K562 (cell line): ENCODE measurements around the gene ALOX12. TPM values are rescaled to one million over a fixed set of nuclear protein-coding genes. Genes with fewer than 3 reads are reported as not detected.
A peak's percentile ranks its signal among the peaks of the same experiment; 100 is the strongest.

Experiments
- ARID2 ChIP-seq: fragments of 450-650 bp; IDR thresholded peaks from 2 replicates; pipeline ENCODE4 v1.6.1; 2017; ENCODE audit warnings: antibody characterized with exemption, mild to moderate bottlenecking
- BRCA1 ChIP-seq, 2 experiments: fragments of 450-650 bp in 1 of 2; sonication (generic) in 1 of 2; formaldehyde crosslinking in 1 of 2; IDR thresholded peaks; 2 replicates each; pipeline versions ENCODE4 v1.5.0 to v1.6.1; 2017 to 2020; ENCODE audit warnings: mild to moderate bottlenecking in 1 of 2, missing genetic modification reagents in 1 of 2
- CC2D1A ChIP-seq: fragments of 450-650 bp; IDR thresholded peaks from 2 replicates; pipeline ENCODE4 v1.6.1; 2017; ENCODE audit warnings: mild to moderate bottlenecking
- CEBPB ChIP-seq: fragments of 450-650 bp; IDR thresholded peaks from 2 replicates; pipeline ENCODE4 v1.6.1; 2016; ENCODE audit warnings: missing genetic modification characterization, missing compliant biosample characterization
- CEBPG ChIP-seq, 3 experiments: fragments of 200-800 bp in 1 of 3; sonication (Bioruptor generic) in 1 of 3; sonication (generic) in 1 of 3; formaldehyde crosslinking in 1 of 3; IDR thresholded peaks in 2 of 3; conservative IDR thresholded peaks in 1 of 3; 2 replicates each; pipeline versions ENCODE4 v1.6.1 to v1.8.0; 2016 to 2022; ENCODE audit warnings: missing compliant biosample characterization in 2 of 3, missing genetic modification characterization in 2 of 3, mild to moderate bottlenecking in 1 of 3, missing genetic modification reagents in 1 of 3
- E4F1 ChIP-seq: fragments of 250-450 bp; sonication (Bioruptor Pico); IDR thresholded peaks from 2 replicates; pipeline ENCODE4 v1.5.0; 2021; ENCODE audit warnings: mild to moderate bottlenecking, borderline replicate concordance
- FOXJ3 ChIP-seq: sonication (generic); formaldehyde crosslinking; IDR thresholded peaks from 2 replicates; pipeline ENCODE4 v1.4.0; 2020; ENCODE audit warnings: mild to moderate bottlenecking, missing genetic modification reagents
- MYBL2 ChIP-seq, 2 experiments: fragments of 450-650 bp in 1 of 2; sonication (generic) in 1 of 2; formaldehyde crosslinking in 1 of 2; IDR thresholded peaks; 2 replicates each; pipeline versions ENCODE4 v1.6.1 to v1.8.1; 2017 to 2022; ENCODE audit warnings: borderline replicate concordance in 1 of 2, inconsistent platforms in 1 of 2, low read depth in 1 of 2, mild to moderate bottlenecking in 1 of 2, missing genetic modification reagents in 1 of 2, moderate library complexity in 1 of 2
- RAD21 ChIP-seq, 2 experiments: fragments of 250-450 bp in 1 of 2; fragments of 450-650 bp in 1 of 2; sonication (Bioruptor Pico) in 1 of 2; formaldehyde crosslinking in 1 of 2; IDR thresholded peaks in 1 of 2; conservative IDR thresholded peaks in 1 of 2; 2 replicates each; pipeline versions ENCODE4 v1.4.0 to v1.8.0; 2020 to 2022; ENCODE audit warnings: mild to moderate bottlenecking in 2 of 2, moderate library complexity in 1 of 2
- REST ChIP-seq, 2 experiments: fragments of 450-650 bp; formaldehyde crosslinking in 1 of 2; IDR thresholded peaks; 2 replicates each; pipeline versions ENCODE4 v1.4.0 to v1.6.1; 2014 to 2020; ENCODE audit warnings: mild to moderate bottlenecking in 2 of 2, borderline replicate concordance in 1 of 2, low read depth in 1 of 2
- SMARCA4 ChIP-seq: fragments of 450-650 bp; IDR thresholded peaks from 2 replicates; pipeline ENCODE4 v1.6.1; 2016
- SMARCC2 ChIP-seq: fragments of 450-650 bp; IDR thresholded peaks from 2 replicates; pipeline ENCODE4 v1.6.1; 2017; ENCODE audit warnings: antibody characterized with exemption, moderate library complexity, mild to moderate bottlenecking, low read depth
- SNIP1 ChIP-seq: fragments of 450-650 bp; IDR thresholded peaks from 2 replicates; pipeline ENCODE4 v1.7.1; 2017; ENCODE audit warnings: low read depth, mild to moderate bottlenecking
- ZFP1 ChIP-seq: fragments of 450-650 bp; formaldehyde crosslinking; IDR thresholded peaks from 2 replicates; pipeline ENCODE4 v1.4.0; 2020; ENCODE audit warnings: mild to moderate bottlenecking, mixed read lengths
- ZNF165 ChIP-seq: fragments of 250-450 bp; sonication (Bioruptor Pico); IDR thresholded peaks from 2 replicates; pipeline ENCODE4 v1.4.0; 2020; ENCODE audit warnings: borderline replicate concordance
- ZNF507 ChIP-seq: conservative IDR thresholded peaks from 2 replicates; pipeline ENCODE4 v1.6.1; 2017; ENCODE audit warnings: missing genetic modification characterization, missing compliant biosample characterization
- polyA plus RNA-seq, 8 experiments: library from polyadenylated mRNA; depleted of rRNA in 4 of 8; stranded (reverse) in 5 of 8; unstranded in 3 of 8; fragments of >200 nt; fragmentation: Nextera tagmentation in 2 of 8; fragmentation: Illumina TruSeq in 1 of 8; extraction: Ambion mirVana in 2 of 8; extraction: Trizol in 1 of 8; gene quantifications; 2 replicates each; pipeline versions ENCODE4 v1.2.1 to v1.2.3, GENCODE V29; 2011 to 2014; ENCODE audit warnings: inconsistent platforms in 1 of 8, missing spikeins in 1 of 8
- total RNA-seq, 7 experiments: library from RNA; depleted of rRNA in 6 of 7; stranded (reverse); fragments of >200 nt in 6 of 7; fragmentation: Illumina TruSeq in 2 of 7; extraction: Trizol in 2 of 7; gene quantifications; 2 replicates each; pipeline versions ENCODE4 v1.2.1 to v1.2.3, GENCODE V29; 2011 to 2021; ENCODE audit warnings: low replicate concordance in 1 of 7

Gene ALOX12
- total and polyA plus RNA-seq, 9 of the 15 experiments (the other 6 are each of a cell fraction or from before 2014, with no cell fraction given): 0.09 to 1.1 (median 0.47) TPM; not detected in 1

- TF ChIP-seq REST (IDR thresholded peaks at IDR 0.05; ENCODE audit: borderline replicate concordance) (peak; percentile 77), REST (CRISPR knock-in tag; IDR thresholded peaks at IDR 0.05; ENCODE audit: low read depth) (no peak), SMARCC2 (0 out of 2 replicates have a peak, but pooled peaks have one; percentile 47), FOXJ3 (CRISPR knock-in tag) (no peak), SMARCA4 (peak; percentile 56; the same call in 1 of the 2 replicates), ZNF507 (tag) (no peak), BRCA1 (IDR thresholded peaks at IDR 0.05) (no peak), BRCA1 (CRISPR knock-in tag; IDR thresholded peaks at IDR 0.05) (no peak), SNIP1 (no peak), MYBL2 (IDR thresholded peaks at IDR 0.05; ENCODE audit: low read depth) (no peak), MYBL2 (CRISPR knock-in tag; IDR thresholded peaks at IDR 0.05; ENCODE audit: borderline replicate concordance) (no peak), ARID2 (0 out of 2 replicates have a peak, but pooled peaks have one; percentile 54), CEBPB (tag) (0 out of 2 replicates have a peak, but pooled peaks have one; percentile 11), RAD21 (CRISPR knock-in tag; conservative IDR thresholded peaks at IDR 0.05 in 1 of 2, IDR thresholded peaks at IDR 0.05 in 1 of 2) (peak; percentile 83 to 91), CEBPG (CRISPR knock-in tag; IDR thresholded peaks at IDR 0.05) (no peak), CEBPG (tag; conservative IDR thresholded peaks at IDR 0.05 in 1 of 2, IDR thresholded peaks at IDR 0.05 in 1 of 2) (peak in 1 of 2 experiments; percentile 10; a peak in 1 of 4 replicates), CC2D1A (0 out of 2 replicates have a peak, but pooled peaks have one; percentile 39), E4F1 (CRISPR knock-in tag) (no peak), ZNF165 (no peak), ZFP1 (CRISPR knock-in tag) (peak; percentile 37; the same call in 1 of the 2 replicates)
Measured at GRCh38 chr17:7045492-7046126, 49.8 kb downstream of the ALOX12 start (continued).
